Transverse colon (tissue), 4 donors: ENCODE data around the gene CGN.

ENCODE experiments used
- EP300 ChIP-seq: sonication (generic); formaldehyde crosslinking; IDR thresholded peaks from one replicate; pipeline ENCODE4 v1.6.1; 2017; ENCODE audit warnings: antibody characterized with exemption, low read depth
- POLR2AphosphoS5 ChIP-seq, 3 donors: sonication (generic); formaldehyde crosslinking; IDR thresholded peaks; one replicate each; pipeline ENCODE4 v1.6.1; 2016; ENCODE audit warnings: antibody characterized with exemption in 3 of 3
- TF ChIP-seq, protein P1 (sequence below), 5 experiments: fragments of 200-600 bp in 3 of 5; fragments of 450-650 bp in 2 of 5; sonication (generic) in 3 of 5; IDR thresholded peaks; 1 replicate in 2 of 5; 2 replicates in 3 of 5; pipeline ENCODE4 v1.5.1; 2016 to 2017; ENCODE audit warnings: antibody characterized with exemption in 5 of 5, inconsistent platforms in 3 of 5, mild to moderate bottlenecking in 2 of 5, moderate library complexity in 1 of 5

DNA sequence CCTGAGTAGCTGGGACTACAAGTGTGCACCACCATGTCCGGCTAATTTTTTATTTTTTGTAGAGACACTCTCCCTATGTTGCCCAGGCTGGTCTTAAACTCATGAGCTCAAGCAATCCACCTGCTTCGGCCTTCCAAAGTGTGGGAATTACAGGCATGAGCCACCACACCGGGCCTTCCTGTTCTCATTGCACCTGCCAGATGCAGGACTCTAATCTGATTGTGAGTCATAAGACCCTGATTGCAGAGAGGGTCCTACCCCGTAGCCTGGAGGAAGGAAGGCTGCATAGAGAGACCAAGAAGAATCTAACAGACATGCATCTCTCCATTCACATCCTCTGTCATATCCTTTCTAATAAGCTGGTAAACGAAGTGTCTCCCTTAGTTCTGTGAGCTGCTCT is 19.5 kb upstream of the CGN start:
- TF ChIP-seq POLR2AphosphoS5 (IDR thresholded peaks at IDR 0.05) (no peak), EP300 (no peak)
- TF ChIP-seq, protein P1, sequence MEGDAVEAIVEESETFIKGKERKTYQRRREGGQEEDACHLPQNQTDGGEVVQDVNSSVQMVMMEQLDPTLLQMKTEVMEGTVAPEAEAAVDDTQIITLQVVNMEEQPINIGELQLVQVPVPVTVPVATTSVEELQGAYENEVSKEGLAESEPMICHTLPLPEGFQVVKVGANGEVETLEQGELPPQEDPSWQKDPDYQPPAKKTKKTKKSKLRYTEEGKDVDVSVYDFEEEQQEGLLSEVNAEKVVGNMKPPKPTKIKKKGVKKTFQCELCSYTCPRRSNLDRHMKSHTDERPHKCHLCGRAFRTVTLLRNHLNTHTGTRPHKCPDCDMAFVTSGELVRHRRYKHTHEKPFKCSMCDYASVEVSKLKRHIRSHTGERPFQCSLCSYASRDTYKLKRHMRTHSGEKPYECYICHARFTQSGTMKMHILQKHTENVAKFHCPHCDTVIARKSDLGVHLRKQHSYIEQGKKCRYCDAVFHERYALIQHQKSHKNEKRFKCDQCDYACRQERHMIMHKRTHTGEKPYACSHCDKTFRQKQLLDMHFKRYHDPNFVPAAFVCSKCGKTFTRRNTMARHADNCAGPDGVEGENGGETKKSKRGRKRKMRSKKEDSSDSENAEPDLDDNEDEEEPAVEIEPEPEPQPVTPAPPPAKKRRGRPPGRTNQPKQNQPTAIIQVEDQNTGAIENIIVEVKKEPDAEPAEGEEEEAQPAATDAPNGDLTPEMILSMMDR (IDR thresholded peaks at IDR 0.05), result no peak
